ENCODE data around the gene ZBTB7C. TPM values are rescaled to one million over a fixed set of nuclear protein-coding genes. Genes with fewer than 3 reads are reported as not detected.

The ZBTB7C gene
- total RNA-seq, 1 donor from 2014 or later = 0.67 TPM

GRCh38 chr18:48433541-48433940, 24.4 kb upstream of the ZBTB7C start:
- no peak overlapping the region for H3K27ac Mint-ChIP-seq (ENCODE audit: unreplicated experiment)
- no peaks in the 10 kb centered on the region for H3K27me3 Mint-ChIP-seq (ENCODE audit: unreplicated experiment)
- H3K4me1 Mint-ChIP-seq (ENCODE audit: unreplicated experiment) = peaks cover 4% of the 10 kb centered on the region
- TF ChIP-seq CTCF (IDR thresholded peaks at IDR 0.05; ENCODE audit: unreplicated experiment) = no peak
- no peaks in the 10 kb centered on the region for H3K36me3 Mint-ChIP-seq (ENCODE audit: low read depth, unreplicated experiment)
- no peak for DNase-seq (ENCODE audit: low spot score)
- H3K9me3 Mint-ChIP-seq (ENCODE audit: unreplicated experiment) = no peaks in the 10 kb centered on the region
- H3K4me3 Mint-ChIP-seq (ENCODE audit: unreplicated experiment) = no peak overlapping the region

DNA sequence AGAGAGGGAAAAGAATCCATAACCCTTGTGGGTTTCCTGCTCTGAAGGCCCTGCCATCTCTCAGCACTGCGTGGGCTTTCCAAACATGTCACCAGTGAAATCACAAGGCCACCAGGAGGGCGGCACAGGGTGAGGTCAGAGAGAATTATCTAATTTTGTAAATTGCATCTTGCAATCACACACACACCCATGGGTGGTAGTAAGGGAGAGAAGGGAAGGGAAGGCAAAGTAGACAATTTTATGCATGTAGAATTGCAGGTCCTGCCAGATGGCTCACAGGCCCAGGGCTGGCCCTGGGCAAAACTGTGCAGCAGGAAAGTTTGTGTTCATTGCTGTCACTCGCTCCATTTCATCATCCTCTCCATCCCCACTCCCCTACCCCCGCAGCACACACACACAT, 21.0 kb upstream of the ZBTB7C start:
- Mint-ChIP-seq H3K9me3 (ENCODE audit: unreplicated experiment) (no peaks in the 10 kb centered on the region), H3K27me3 (ENCODE audit: unreplicated experiment) (peaks cover 2% of the 10 kb centered on the region), H3K4me1 (ENCODE audit: unreplicated experiment) (no peaks in the 10 kb centered on the region), H3K36me3 (ENCODE audit: low read depth, unreplicated experiment) (no peaks in the 10 kb centered on the region), H3K27ac (ENCODE audit: unreplicated experiment) (no peak overlapping the region), H3K4me3 (ENCODE audit: unreplicated experiment) (no peak overlapping the region)
- DNase-seq (ENCODE audit: low spot score) = no peak
- TF ChIP-seq CTCF (IDR thresholded peaks at IDR 0.05; ENCODE audit: unreplicated experiment) = no peak

DNA sequence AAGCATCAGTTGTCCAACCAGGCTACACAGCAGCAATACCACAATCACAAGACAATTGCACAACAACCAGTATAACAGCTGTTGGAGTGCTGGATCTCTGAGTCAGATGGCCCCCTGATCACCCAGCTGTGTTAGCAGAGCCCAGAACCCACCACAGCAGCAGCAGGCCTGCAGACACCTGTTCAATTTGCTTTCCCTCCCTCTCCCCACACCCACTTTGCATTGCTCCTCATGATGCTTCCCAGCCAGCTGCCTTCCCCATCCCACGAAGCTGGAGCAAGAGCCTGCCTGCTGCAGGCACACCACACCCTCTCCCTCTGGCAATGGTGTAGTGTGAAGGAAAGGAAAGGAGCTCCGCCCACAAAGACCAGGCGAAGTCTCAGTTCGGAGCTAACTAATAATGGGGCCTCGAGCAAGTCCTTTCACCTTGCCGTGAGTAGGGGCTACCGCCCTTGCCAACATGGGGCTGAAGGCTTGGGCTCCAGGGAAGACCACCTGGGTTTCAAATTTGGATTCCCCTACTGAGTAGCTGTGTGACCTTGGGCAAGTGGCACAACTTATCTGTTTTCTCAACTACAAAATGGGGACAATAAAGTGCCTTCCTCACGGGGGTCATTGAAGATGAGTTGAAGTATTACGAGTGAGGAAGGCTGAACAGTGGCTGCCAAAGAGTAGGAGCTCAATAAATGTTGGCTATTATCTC, 19.4 kb upstream of the ZBTB7C start:
- no peaks in the 10 kb centered on the region for H3K36me3 Mint-ChIP-seq (ENCODE audit: low read depth, unreplicated experiment)
- peaks cover 2% of the 10 kb centered on the region for H3K27me3 Mint-ChIP-seq (ENCODE audit: unreplicated experiment)
- H3K9me3 Mint-ChIP-seq (ENCODE audit: unreplicated experiment) = no peaks in the 10 kb centered on the region
- DNase-seq (ENCODE audit: low spot score) = no peak
- TF ChIP-seq CTCF (IDR thresholded peaks at IDR 0.05; ENCODE audit: unreplicated experiment) = no peak
- H3K4me1 Mint-ChIP-seq (ENCODE audit: unreplicated experiment) = no peaks in the 10 kb centered on the region
- H3K4me3 Mint-ChIP-seq (ENCODE audit: unreplicated experiment) = no peak overlapping the region
- no peak overlapping the region for H3K27ac Mint-ChIP-seq (ENCODE audit: unreplicated experiment)

- Mint-ChIP-seq H3K27ac (ENCODE audit: unreplicated experiment) (no peak overlapping the region), H3K9me3 (ENCODE audit: unreplicated experiment) (no peaks in the 10 kb centered on the region), H3K27me3 (ENCODE audit: unreplicated experiment) (peaks cover 2% of the 10 kb centered on the region), H3K4me1 (ENCODE audit: unreplicated experiment) (peaks cover 6% of the 10 kb centered on the region), H3K36me3 (ENCODE audit: low read depth, unreplicated experiment) (no peaks in the 10 kb centered on the region), H3K4me3 (ENCODE audit: unreplicated experiment) (no peak overlapping the region)
- no peak for DNase-seq (ENCODE audit: low spot score)
- TF ChIP-seq CTCF (IDR thresholded peaks at IDR 0.05; ENCODE audit: unreplicated experiment) = no peak
Observed at GRCh38 chr18:48422947-48423378, 13.8 kb upstream of the ZBTB7C start.

- H3K27ac Mint-ChIP-seq (ENCODE audit: unreplicated experiment) = no peak overlapping the region
- no peak overlapping the region for H3K4me3 Mint-ChIP-seq (ENCODE audit: unreplicated experiment)
- H3K4me1 Mint-ChIP-seq (ENCODE audit: unreplicated experiment) = peaks cover 6% of the 10 kb centered on the region
- H3K36me3 Mint-ChIP-seq (ENCODE audit: low read depth, unreplicated experiment) = no peaks in the 10 kb centered on the region
- no peaks in the 10 kb centered on the region for H3K9me3 Mint-ChIP-seq (ENCODE audit: unreplicated experiment)
- TF ChIP-seq CTCF (IDR thresholded peaks at IDR 0.05; ENCODE audit: unreplicated experiment) = no peak
- DNase-seq (ENCODE audit: low spot score) = no peak
- H3K27me3 Mint-ChIP-seq (ENCODE audit: unreplicated experiment) = no peaks in the 10 kb centered on the region
Observed at GRCh38 chr18:48419277-48420022, 10.3 kb upstream of the ZBTB7C start.

Measured in endothelial cell (in vitro differentiated cells).